ENCODE results near the gene MGAM2. TPM values are rescaled to one million over a fixed set of nuclear protein-coding genes. Genes with fewer than 3 reads are reported as not detected.
"Not testable (repeated sequence)": the region's sequence is repeated elsewhere in the genome, so short reads cannot be mapped to it uniquely, and the experiment has no call there.

MGAM2 gene
- total and polyA plus RNA-seq, 8 donors: 0.03 to 4.6 (median 0.17) TPM

- no peak overlapping the region for H3K4me3 ChIP-seq
- intact Hi-C loops (cut with DNase I): no loop called here
- no peaks in the 10 kb centered on the region for H3K4me1 ChIP-seq
- no peaks in the 10 kb centered on the region for H3K27me3 ChIP-seq
- DNase-seq: no peak
- TF ChIP-seq, protein P1, sequence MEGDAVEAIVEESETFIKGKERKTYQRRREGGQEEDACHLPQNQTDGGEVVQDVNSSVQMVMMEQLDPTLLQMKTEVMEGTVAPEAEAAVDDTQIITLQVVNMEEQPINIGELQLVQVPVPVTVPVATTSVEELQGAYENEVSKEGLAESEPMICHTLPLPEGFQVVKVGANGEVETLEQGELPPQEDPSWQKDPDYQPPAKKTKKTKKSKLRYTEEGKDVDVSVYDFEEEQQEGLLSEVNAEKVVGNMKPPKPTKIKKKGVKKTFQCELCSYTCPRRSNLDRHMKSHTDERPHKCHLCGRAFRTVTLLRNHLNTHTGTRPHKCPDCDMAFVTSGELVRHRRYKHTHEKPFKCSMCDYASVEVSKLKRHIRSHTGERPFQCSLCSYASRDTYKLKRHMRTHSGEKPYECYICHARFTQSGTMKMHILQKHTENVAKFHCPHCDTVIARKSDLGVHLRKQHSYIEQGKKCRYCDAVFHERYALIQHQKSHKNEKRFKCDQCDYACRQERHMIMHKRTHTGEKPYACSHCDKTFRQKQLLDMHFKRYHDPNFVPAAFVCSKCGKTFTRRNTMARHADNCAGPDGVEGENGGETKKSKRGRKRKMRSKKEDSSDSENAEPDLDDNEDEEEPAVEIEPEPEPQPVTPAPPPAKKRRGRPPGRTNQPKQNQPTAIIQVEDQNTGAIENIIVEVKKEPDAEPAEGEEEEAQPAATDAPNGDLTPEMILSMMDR (IDR thresholded peaks at IDR 0.05): no peak
- ATAC-seq: no peak
- H3K36me3 ChIP-seq: peaks cover 0 to 43% of the 10 kb centered on the region in 2 donors
- H3K27ac ChIP-seq: no peak overlapping the region
- no peaks in the 10 kb centered on the region for H3K9me3 ChIP-seq
Observed at GRCh38 chr7:142097571-142097970, 13.9 kb upstream of the MGAM2 start.

DNA sequence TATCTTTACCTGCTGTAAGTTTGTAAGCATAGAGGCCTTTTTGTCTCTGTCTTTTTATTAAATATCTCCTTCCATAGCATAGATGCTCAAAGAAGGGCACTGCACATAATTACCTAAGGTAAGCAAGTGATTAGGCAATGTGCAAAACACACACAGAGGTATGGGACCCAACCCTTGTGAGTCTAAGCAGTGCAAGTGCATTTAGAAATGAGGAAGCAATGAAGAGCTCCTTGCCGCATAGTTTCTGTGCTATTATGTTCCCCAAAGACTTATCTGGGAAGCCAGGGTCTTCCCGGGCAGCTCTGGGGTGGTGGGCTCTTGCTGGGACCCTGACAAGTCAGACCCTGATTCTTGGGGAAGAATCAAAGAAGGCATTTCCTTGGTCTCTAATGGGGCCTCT is 13.5 kb upstream of the MGAM2 start:
- H3K4me1 ChIP-seq: no peaks in the 10 kb centered on the region
- ATAC-seq (no peak), DNase-seq (no peak)
- TF ChIP-seq, protein P1 (IDR thresholded peaks at IDR 0.05): no peak
- no peaks in the 10 kb centered on the region for H3K27me3 ChIP-seq
- no peak overlapping the region for H3K4me3 ChIP-seq
- intact Hi-C loops (cut with DNase I): no loop called here
- H3K9me3 ChIP-seq: no peaks in the 10 kb centered on the region
- H3K36me3 ChIP-seq: peaks cover 0 to 39% of the 10 kb centered on the region in 2 donors
- no peak overlapping the region for H3K27ac ChIP-seq

DNA sequence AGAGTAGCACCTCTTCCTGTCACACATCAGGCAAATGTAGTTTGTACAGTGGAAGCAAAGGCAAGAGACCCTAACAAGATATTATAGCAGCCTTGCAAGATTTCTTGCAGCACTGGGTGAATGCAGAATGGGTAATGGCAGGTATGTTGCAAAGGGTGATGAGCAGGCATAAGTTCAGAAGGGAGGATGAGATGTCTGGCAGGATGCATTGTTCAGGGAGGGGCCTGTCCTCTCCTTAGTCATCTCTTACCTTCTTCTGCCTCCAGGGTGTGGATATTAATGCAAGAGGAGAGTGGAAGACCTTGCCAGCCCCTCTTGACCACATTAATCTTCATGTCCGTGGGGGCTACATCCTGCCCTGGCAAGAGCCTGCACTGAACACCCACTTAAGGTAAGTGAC is 12.2 kb upstream of the MGAM2 start:
- intact Hi-C loops (cut with DNase I); H3K27me3 ChIP-seq; H3K27ac ChIP-seq; ATAC-seq; H3K9me3 ChIP-seq; H3K4me1 ChIP-seq; DNase-seq; H3K4me3 ChIP-seq: not testable (repeated sequence)
- peaks cover 0 to 27% of the 10 kb centered on the region in 2 donors for H3K36me3 ChIP-seq

DNA sequence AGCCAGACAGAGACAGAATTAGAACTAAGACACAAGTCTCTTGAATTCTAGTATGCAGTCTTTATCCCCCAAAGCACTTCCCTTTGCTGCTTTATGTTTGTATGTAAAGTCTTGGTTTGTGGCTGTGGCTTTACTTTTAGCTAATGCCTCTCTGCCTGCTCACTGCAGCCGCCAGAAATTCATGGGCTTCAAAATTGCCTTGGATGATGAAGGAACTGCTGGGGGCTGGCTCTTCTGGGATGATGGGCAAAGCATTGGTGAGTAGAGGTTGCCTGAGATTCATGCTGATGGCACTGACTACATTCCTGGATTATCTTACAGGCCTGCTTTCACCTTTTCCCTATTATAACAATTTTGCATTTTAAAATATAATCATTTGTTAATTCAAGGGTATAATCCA is 10.9 kb upstream of the MGAM2 start:
- no peak for DNase-seq
- Histone ChIP-seq H3K9me3 (no peaks in the 10 kb centered on the region), H3K36me3 (peaks cover 0 to 16% of the 10 kb centered on the region in 2 donors), H3K4me3 (no peak overlapping the region), H3K27me3 (no peaks in the 10 kb centered on the region), H3K4me1 (peaks cover 0 to 17% of the 10 kb centered on the region in 2 donors), H3K27ac (no peak overlapping the region)
- ATAC-seq: no peak
- TF ChIP-seq, protein P1 (IDR thresholded peaks at IDR 0.05): no peak
- intact Hi-C loops (cut with DNase I): no loop called here

GRCh38 chr7:142101794-142102193 is 9.7 kb upstream of the MGAM2 start:
- intact Hi-C loops (cut with DNase I); H3K9me3 ChIP-seq; H3K27me3 ChIP-seq; H3K36me3 ChIP-seq; H3K27ac ChIP-seq; ATAC-seq; H3K4me3 ChIP-seq; DNase-seq: not testable (repeated sequence)
- H3K4me1 ChIP-seq: peaks cover 0 to 25% of the 10 kb centered on the region in 2 donors

- H3K4me3 ChIP-seq: peak overlapping the region in 1 of 2 donors; percentile 3
- peak overlapping the region in 1 of 2 donors; percentile 77 for H3K27ac ChIP-seq
- H3K9me3 ChIP-seq: no peaks in the 10 kb centered on the region
- peaks cover 0 to 4% of the 10 kb centered on the region in 2 donors for H3K36me3 ChIP-seq
- DNase-seq: peak in 2 of 4 donors; percentile 13 to 46
- TF ChIP-seq, protein P1 (IDR thresholded peaks at IDR 0.05): no peak
- H3K27me3 ChIP-seq: no peaks in the 10 kb centered on the region
- intact Hi-C loops (cut with DNase I): no loop called here
- peaks cover 0 to 25% of the 10 kb centered on the region in 2 donors for H3K4me1 ChIP-seq
- peak; percentile 75 for ATAC-seq
Observed at GRCh38 chr7:142104550-142105527, 6.7 kb upstream of the MGAM2 start.

All from left lung (tissue), 10 donors.